ENCODE measurements around the gene PRR36.

PRR36 gene

GRCh38 chr19:7912697-7913564 lies 38.7 kb upstream of the PRR36 start:
- no peak for DNase-seq

- DNase-seq = no peak
Observed at GRCh38 chr19:7912144-7912696, 38.0 kb upstream of the PRR36 start.

GRCh38 chr19:7911508-7912143 lies 37.4 kb upstream of the PRR36 start:
- DNase-seq = no peak

GRCh38 chr19:7910321-7911161 lies 36.4 kb upstream of the PRR36 start:
- DNase-seq = no peak

GRCh38 chr19:7909471-7910067 lies 35.4 kb upstream of the PRR36 start:
- DNase-seq = no peak

- no peak for DNase-seq
Observed at GRCh38 chr19:7908742-7909461, 34.7 kb upstream of the PRR36 start.

GRCh38 chr19:7908078-7908699 lies 34.0 kb upstream of the PRR36 start:
- no peak for DNase-seq

- no peak for DNase-seq
Observed at GRCh38 chr19:7907544-7907943, 33.4 kb upstream of the PRR36 start.

- no peak for DNase-seq
Observed at GRCh38 chr19:7907122-7907521, 32.9 kb upstream of the PRR36 start.

- DNase-seq = no peak
Observed at GRCh38 chr19:7905859-7906258, 31.7 kb upstream of the PRR36 start.

- DNase-seq = no peak
Observed at GRCh38 chr19:7905268-7905667, 31.1 kb upstream of the PRR36 start.

GRCh38 chr19:7904074-7905020 lies 30.2 kb upstream of the PRR36 start:
- no peak for DNase-seq

GRCh38 chr19:7903244-7904073 lies 29.3 kb upstream of the PRR36 start, which contains the start of gene MAP2K7:
Gene MAP2K7, plus strand, starts transcription at chr19:7903877. Its CDS starts 68 bp downstream, at chr19:7903945.
- DNase-seq = peak; percentile 86

- no peak for DNase-seq
Observed at GRCh38 chr19:7902796-7903243, 28.6 kb upstream of the PRR36 start.

- no peak for DNase-seq
Observed at GRCh38 chr19:7901337-7901736, 27.1 kb upstream of the PRR36 start.

- no peak for DNase-seq
Observed at GRCh38 chr19:7900931-7901330, 26.7 kb upstream of the PRR36 start.

- no peak for DNase-seq
Observed at GRCh38 chr19:7900401-7900870, 26.2 kb upstream of the PRR36 start.

GRCh38 chr19:7899751-7900378 lies 25.7 kb upstream of the PRR36 start:
- DNase-seq = no peak

- no peak for DNase-seq
Observed at GRCh38 chr19:7898967-7899366, 24.8 kb upstream of the PRR36 start.

All from NCI-H187 treated with DMSO at 0.1 percent for 48 hours (cell line).